ENCODE measurements around the gene KIF12.
A peak's percentile ranks its signal among the peaks of the same experiment; 100 is the strongest.
"Not testable (repeated sequence)": the region's sequence is repeated elsewhere in the genome, so short reads cannot be mapped to it uniquely, and the experiment has no call there.

The KIF12 gene

DNA sequence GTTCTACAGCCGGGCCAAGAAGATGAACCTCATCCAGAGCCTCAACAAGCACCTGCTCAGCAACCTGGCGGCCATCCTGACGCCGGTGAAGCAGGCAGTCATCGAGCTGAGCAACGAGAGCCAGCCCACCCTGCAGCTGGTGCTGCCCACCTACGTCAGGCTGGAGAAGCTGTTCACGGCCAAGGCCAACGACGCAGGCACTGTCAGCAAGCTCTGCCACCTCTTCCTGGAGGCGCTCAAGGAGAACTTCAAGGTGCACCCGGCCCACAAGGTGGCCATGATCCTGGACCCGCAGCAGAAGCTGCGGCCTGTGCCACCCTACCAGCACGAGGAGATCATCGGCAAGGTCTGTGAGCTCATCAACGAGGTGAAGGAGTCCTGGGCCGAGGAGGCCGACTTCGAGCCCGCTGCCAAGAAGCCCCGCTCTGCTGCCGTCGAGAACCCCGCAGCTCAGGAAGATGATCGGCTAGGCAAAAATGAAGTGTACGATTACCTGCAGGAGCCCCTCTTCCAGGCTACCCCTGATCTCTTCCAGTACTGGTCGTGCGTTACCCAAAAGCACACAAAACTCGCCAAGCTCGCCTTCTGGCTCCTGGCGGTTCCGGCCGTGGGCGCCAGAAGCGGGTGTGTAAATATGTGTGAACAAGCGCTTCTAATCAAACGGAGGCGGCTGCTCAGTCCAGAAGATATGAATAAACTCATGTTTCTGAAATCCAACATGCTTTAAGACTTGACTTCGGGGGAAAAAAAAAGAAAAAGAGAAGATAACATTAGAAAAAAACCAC is 49.5 kb downstream of the KIF12 start:
- Histone ChIP-seq H3K4me3 (ENCODE audit: low read depth, low read length) (no peak overlapping the region), H3K27me3 (no peaks in the 10 kb centered on the region), H3K36me3 (peaks cover 42% of the 10 kb centered on the region), H3K4me1 (no peaks in the 10 kb centered on the region), H3K9me3 (no peaks in the 10 kb centered on the region)
- DNase-seq = peak; percentile 4
- TF ChIP-seq, protein P1, sequence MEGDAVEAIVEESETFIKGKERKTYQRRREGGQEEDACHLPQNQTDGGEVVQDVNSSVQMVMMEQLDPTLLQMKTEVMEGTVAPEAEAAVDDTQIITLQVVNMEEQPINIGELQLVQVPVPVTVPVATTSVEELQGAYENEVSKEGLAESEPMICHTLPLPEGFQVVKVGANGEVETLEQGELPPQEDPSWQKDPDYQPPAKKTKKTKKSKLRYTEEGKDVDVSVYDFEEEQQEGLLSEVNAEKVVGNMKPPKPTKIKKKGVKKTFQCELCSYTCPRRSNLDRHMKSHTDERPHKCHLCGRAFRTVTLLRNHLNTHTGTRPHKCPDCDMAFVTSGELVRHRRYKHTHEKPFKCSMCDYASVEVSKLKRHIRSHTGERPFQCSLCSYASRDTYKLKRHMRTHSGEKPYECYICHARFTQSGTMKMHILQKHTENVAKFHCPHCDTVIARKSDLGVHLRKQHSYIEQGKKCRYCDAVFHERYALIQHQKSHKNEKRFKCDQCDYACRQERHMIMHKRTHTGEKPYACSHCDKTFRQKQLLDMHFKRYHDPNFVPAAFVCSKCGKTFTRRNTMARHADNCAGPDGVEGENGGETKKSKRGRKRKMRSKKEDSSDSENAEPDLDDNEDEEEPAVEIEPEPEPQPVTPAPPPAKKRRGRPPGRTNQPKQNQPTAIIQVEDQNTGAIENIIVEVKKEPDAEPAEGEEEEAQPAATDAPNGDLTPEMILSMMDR (IDR thresholded peaks at IDR 0.05; ENCODE audit: low read depth, low read length) = no peak

DNA sequence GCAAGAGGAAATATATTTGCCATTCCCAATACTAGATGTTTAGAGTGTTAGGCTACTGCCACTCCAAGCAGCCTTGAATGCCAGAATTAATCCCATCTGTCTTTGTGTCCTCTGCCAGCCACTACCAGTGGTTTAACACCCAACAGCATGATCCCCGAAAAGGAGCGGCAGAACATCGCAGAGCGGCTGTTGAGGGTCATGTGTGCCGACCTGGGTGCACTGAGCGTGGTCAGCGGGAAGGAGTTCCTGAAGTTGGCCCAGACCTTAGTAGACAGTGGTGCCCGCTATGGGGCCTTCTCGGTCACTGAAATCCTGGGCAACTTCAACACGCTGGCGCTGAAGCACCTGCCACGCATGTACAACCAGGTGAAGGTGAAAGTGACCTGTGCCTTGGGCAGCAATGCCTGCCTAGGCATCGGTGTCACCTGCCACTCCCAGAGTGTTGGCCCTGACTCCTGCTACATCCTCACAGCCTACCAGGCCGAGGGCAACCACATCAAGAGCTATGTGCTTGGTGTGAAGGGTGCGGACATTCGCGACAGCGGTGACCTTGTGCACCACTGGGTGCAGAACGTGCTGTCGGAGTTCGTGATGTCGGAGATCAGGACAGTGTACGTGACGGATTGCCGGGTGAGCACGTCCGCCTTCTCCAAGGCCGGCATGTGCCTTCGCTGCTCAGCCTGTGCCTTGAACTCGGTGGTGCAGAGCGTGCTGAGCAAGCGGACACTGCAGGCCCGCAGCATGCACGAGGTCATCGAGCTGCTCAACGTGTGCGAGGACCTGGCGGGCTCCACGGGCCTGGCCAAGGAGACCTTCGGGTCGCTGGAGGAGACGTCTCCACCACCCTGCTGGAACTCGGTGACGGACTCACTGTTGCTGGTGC is 50.3 kb downstream of the KIF12 start:
- TF ChIP-seq, protein P1 (IDR thresholded peaks at IDR 0.05; ENCODE audit: low read depth, low read length) = no peak
- H3K4me1 ChIP-seq = no peaks in the 10 kb centered on the region
- H3K27me3 ChIP-seq = no peaks in the 10 kb centered on the region
- no peak overlapping the region for H3K4me3 ChIP-seq (ENCODE audit: low read depth, low read length)
- peak; percentile 2 for DNase-seq
- no peaks in the 10 kb centered on the region for H3K9me3 ChIP-seq
- H3K36me3 ChIP-seq = peaks cover 42% of the 10 kb centered on the region

DNA sequence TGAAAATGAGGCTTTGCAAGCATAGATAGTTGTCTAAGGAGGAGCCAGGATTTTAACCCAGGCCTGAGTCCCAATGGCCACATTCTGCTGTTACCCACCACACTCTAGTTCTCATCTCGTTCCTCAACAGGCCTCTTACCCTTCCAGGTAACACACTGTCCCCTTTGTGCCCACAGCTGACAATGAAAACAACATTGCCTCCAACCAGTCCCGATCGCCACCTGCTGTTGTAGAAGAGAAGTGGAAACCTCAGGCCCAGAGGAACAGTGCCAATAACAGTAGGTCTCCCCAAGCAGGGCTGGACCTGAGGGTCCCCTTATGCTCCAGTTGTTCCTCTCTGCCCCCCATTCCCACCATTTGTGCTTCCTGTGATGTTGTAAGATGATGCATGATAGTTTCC is 51.4 kb downstream of the KIF12 start:
- peak; percentile 8 for DNase-seq
- Histone ChIP-seq H3K36me3 (peaks cover 42% of the 10 kb centered on the region), H3K4me3 (ENCODE audit: low read depth, low read length) (no peak overlapping the region), H3K4me1 (no peaks in the 10 kb centered on the region), H3K9me3 (no peaks in the 10 kb centered on the region), H3K27me3 (no peaks in the 10 kb centered on the region)
- TF ChIP-seq, protein P1 (IDR thresholded peaks at IDR 0.05; ENCODE audit: low read depth, low read length) = peak; percentile 42

DNA sequence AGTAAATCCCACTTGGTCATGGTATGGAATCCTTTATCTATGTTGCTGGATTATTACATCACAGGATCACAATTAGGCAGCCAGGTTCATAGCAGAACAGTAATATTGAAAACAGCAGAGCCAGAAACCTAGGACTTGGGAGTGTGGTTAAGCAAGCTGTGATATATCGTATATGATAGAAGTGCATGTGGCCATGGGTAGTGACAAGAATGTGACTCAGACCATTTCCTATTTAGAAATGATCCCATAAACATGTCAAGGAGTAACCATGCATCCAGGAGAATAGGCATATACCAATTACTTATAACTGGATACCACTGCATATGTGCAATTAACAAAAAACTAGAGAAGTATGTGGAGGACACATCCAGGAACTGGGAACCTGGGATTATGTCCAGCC is 52.2 kb downstream of the KIF12 start:
- Histone ChIP-seq H3K27me3 (no peaks in the 10 kb centered on the region), H3K4me3 (ENCODE audit: low read depth, low read length) (no peak overlapping the region), H3K4me1 (no peaks in the 10 kb centered on the region), H3K36me3 (peaks cover 38% of the 10 kb centered on the region), H3K9me3 (no peaks in the 10 kb centered on the region)
- no peak for DNase-seq
- TF ChIP-seq, protein P1 (IDR thresholded peaks at IDR 0.05; ENCODE audit: low read depth, low read length) = no peak

DNA sequence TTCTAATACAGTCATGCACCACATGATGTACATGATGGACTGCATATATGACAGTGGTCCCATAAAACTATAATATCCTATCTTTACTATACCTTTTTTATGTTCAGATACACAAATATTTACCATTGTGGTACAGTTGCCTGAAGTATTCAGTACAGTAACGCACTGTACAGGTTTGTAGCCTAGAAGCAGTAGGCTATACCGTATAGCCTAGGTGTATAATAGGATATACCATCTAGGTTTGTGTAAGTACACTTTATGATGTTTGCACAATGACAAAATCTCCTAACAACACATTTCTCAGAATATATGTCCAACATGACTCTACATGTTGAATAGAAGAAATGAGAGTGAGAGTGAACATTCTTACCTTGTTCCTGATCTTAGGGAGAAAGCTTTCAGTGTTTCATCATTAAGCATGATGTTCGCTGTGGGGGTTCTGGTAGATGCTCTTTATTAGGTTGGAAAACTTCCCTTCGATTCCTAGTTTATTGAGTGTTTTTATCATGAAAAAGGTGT is 52.8 kb downstream of the KIF12 start:
- H3K4me3 ChIP-seq (ENCODE audit: low read depth, low read length) = no peak overlapping the region
- TF ChIP-seq, protein P1 (IDR thresholded peaks at IDR 0.05; ENCODE audit: low read depth, low read length) = no peak
- no peak for DNase-seq
- no peaks in the 10 kb centered on the region for H3K4me1 ChIP-seq
- H3K36me3 ChIP-seq = peaks cover 34% of the 10 kb centered on the region
- no peaks in the 10 kb centered on the region for H3K9me3 ChIP-seq
- H3K27me3 ChIP-seq = no peaks in the 10 kb centered on the region

DNA sequence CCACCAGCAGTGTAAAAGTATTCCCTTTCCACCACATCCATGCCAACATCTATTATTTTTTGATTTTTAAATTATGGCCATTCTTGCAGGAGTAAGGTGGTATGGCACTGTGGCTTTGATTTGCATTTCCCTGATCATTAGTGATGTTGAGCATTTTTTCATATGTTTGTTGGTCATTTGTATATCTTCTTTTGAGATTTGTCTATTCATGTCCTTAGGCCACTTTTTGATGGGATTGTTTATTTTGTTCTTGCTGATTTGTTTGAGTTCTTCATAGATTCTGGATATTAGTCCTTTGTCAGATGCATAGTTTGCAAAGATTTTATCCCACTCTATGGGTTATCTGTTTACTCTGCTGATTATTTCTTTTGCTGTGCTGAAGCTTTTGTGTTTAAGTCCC is 55.4 kb downstream of the KIF12 start:
- peaks cover 24% of the 10 kb centered on the region for H3K36me3 ChIP-seq
- not testable (repeated sequence) for DNase-seq; H3K27me3 ChIP-seq; H3K4me3 ChIP-seq (ENCODE audit: low read depth, low read length); H3K4me1 ChIP-seq; H3K9me3 ChIP-seq
